ENCODE results near the gene PITPNM1.
A peak's percentile ranks its signal among the peaks of the same experiment; 100 is the strongest.
"Not testable (repeated sequence)": the region's sequence is repeated elsewhere in the genome, so short reads cannot be mapped to it uniquely, and the experiment has no call there.

The PITPNM1 gene

DNA sequence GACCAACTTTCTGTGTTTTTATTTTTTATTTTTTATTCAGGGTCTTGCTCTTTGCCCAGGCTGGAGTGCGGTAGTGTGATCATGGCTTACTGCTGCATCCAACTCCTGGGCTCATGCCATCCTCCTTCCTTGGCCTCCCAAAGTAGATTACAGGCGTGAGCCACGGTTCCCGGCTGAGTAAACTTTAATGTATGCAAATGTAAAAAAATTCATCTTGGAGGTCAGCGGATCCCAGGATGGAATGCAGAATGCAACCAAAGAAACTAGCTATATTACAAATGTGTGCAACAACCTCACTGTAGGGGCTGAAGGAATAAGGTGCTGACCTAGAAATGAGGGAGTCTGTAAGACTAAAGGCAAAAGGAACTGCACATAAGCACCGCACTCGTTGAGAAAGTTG, 9.0 kb upstream of the PITPNM1 start:
- TF ChIP-seq POLR2A (IDR thresholded peaks at IDR 0.05; ENCODE audit: extremely low read depth, insufficient read length): no peak
- no peak for TF ChIP-seq MYC (IDR thresholded peaks at IDR 0.05; ENCODE audit: low read depth, low read length)
- TF ChIP-seq, protein P1, sequence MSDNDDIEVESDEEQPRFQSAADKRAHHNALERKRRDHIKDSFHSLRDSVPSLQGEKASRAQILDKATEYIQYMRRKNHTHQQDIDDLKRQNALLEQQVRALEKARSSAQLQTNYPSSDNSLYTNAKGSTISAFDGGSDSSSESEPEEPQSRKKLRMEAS (IDR thresholded peaks at IDR 0.05; ENCODE audit: low read depth, low read length): no peak
- TF ChIP-seq, protein P2, sequence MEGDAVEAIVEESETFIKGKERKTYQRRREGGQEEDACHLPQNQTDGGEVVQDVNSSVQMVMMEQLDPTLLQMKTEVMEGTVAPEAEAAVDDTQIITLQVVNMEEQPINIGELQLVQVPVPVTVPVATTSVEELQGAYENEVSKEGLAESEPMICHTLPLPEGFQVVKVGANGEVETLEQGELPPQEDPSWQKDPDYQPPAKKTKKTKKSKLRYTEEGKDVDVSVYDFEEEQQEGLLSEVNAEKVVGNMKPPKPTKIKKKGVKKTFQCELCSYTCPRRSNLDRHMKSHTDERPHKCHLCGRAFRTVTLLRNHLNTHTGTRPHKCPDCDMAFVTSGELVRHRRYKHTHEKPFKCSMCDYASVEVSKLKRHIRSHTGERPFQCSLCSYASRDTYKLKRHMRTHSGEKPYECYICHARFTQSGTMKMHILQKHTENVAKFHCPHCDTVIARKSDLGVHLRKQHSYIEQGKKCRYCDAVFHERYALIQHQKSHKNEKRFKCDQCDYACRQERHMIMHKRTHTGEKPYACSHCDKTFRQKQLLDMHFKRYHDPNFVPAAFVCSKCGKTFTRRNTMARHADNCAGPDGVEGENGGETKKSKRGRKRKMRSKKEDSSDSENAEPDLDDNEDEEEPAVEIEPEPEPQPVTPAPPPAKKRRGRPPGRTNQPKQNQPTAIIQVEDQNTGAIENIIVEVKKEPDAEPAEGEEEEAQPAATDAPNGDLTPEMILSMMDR (IDR thresholded peaks at IDR 0.05; ENCODE audit: low read depth, low read length): no peak
- no peak for DNase-seq (ENCODE audit: low read depth)
- no peak overlapping the region for H3K4me3 ChIP-seq (ENCODE audit: low read depth, low read length)

DNA sequence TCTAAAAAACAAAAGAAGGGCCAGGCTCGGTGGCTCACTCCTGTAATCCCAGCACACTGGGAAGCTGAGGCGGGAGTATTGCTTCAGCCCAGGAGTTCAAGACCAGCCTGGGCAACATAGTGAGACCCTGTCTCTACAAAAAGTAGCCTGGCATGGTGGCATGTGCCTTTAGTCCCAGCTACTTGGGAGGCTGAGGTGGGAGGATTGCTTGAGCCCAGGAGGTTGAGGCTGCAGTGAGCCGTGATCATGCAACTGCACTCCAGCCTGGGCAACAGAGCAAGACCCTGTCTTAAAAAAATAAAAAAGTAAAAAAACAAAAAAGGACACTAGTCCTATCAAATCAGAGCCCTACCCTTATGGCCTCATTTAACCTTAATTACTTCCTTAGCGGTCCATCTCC, 6.4 kb upstream of the PITPNM1 start:
- DNase-seq (ENCODE audit: low read depth); H3K4me3 ChIP-seq (ENCODE audit: low read depth, low read length): not testable (repeated sequence)

DNA sequence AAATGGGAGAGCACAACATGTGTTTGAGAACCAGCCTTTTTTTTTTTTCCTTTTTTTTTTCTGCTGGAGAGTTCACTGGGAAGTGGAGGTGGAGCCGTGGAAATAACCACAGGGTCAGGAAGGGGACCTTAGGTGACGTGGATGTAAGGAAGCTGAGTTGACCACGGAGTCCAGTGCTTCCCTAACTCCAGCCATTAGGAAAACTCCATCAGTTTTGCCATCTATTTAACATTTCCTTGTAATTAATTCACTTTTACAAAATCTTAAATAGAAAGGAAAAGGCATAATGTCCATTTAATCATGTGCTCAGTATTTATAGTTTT, 4.8 kb upstream of the PITPNM1 start:
- no peak for DNase-seq (ENCODE audit: low read depth)
- no peak overlapping the region for H3K4me3 ChIP-seq (ENCODE audit: low read depth, low read length)
- TF ChIP-seq, protein P2 (IDR thresholded peaks at IDR 0.05; ENCODE audit: low read depth, low read length): no peak
- TF ChIP-seq, protein P1 (IDR thresholded peaks at IDR 0.05; ENCODE audit: low read depth, low read length): no peak
- TF ChIP-seq MYC (IDR thresholded peaks at IDR 0.05; ENCODE audit: low read depth, low read length): no peak
- TF ChIP-seq POLR2A (IDR thresholded peaks at IDR 0.05; ENCODE audit: extremely low read depth, insufficient read length): no peak

DNA sequence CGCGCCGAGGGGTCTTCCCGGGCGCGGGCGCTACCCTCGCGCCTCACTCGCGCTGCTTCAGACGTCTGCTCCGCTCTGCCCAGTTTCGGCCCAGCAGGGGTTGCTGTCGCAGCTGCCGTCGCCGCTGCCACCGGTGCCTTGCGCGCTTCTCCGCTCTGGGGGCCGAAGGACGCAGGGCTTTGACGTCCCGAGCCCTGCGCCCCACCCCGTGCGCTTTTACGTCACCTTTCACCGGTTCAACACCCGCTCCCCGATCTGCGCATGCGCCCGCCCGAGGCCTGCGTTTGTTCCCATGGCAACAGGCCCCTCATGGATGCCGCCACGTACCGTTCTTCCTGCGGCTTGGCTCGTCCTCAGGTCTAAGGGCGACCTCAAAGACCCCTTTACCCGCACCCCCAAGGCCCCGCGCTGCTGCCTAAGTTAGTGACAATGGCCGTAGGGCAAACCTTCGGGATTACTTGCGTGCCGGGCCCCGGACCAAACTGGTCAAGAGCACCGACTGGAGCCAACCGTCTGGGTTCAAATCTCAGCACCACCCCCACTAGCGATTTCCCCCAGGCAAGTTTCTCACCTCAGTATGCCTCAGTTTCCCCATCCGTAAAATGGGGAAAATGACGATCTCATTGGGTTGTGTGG, 3.4 kb upstream of the PITPNM1 start:
- TF ChIP-seq POLR2A (IDR thresholded peaks at IDR 0.05; ENCODE audit: extremely low read depth, insufficient read length) (peak; percentile 40), MYC (IDR thresholded peaks at IDR 0.05; ENCODE audit: low read depth, low read length) (0 out of 2 replicates have a peak, but pooled peaks have one; percentile 40)
- TF ChIP-seq, protein P2 (IDR thresholded peaks at IDR 0.05; ENCODE audit: low read depth, low read length): no peak
- TF ChIP-seq, protein P1 (IDR thresholded peaks at IDR 0.05; ENCODE audit: low read depth, low read length): peak; percentile 90
- peak; percentile 96 for DNase-seq (ENCODE audit: low read depth)
- H3K4me3 ChIP-seq (ENCODE audit: low read depth, low read length): peak overlapping the region; percentile 72

DNA sequence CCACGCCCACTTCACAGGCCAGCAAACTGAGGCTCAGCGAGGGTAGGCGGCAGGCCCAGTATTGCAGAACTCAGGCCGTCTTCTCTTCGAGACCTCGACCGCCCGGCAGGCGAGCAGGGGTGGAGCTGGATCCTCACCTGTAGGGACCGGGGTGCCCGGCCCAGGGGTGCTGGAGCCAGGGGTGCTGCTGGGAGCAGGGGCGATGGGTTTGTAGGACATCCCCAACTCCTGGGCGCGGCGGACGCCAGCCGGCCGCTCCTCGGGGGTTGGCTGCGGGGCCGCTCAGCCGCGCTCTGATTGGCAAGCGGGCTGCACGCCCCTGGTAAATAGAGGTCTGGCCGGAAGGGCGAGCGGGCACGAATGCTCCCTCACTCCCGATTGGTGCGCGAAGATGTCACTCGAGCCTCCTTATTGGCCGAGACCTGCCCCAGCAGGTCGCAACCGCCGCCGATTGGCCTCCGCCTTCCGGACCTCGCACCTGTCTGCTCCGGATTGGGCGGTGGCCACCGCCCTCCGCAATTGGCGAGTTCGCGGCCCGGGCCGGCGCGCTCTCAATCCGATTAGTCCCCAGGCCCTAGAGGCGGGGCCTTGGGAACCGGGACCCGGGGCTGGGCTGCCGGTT, 2.8 kb upstream of the PITPNM1 start, which contains the start of gene CDK2AP2:
Gene CDK2AP2, minus strand, starts transcription at position 299 of the 622 bp plus-strand sequence. Its CDS starts 80 bp downstream, at position 219.
- peak within 1 kb of the TSS; percentile 72 for H3K4me3 ChIP-seq (ENCODE audit: low read depth, low read length)
- TF ChIP-seq, protein P2 (IDR thresholded peaks at IDR 0.05; ENCODE audit: low read depth, low read length): no peak
- TF ChIP-seq, protein P1 (IDR thresholded peaks at IDR 0.05; ENCODE audit: low read depth, low read length): peak; percentile 42; the same call in 1 of the 2 replicates
- TF ChIP-seq MYC (IDR thresholded peaks at IDR 0.05; ENCODE audit: low read depth, low read length) (no peak; the same call in 1 of the 2 replicates), POLR2A (IDR thresholded peaks at IDR 0.05; ENCODE audit: extremely low read depth, insufficient read length) (peak; percentile 36)
- peak; percentile 100 for DNase-seq (ENCODE audit: low read depth)

DNA sequence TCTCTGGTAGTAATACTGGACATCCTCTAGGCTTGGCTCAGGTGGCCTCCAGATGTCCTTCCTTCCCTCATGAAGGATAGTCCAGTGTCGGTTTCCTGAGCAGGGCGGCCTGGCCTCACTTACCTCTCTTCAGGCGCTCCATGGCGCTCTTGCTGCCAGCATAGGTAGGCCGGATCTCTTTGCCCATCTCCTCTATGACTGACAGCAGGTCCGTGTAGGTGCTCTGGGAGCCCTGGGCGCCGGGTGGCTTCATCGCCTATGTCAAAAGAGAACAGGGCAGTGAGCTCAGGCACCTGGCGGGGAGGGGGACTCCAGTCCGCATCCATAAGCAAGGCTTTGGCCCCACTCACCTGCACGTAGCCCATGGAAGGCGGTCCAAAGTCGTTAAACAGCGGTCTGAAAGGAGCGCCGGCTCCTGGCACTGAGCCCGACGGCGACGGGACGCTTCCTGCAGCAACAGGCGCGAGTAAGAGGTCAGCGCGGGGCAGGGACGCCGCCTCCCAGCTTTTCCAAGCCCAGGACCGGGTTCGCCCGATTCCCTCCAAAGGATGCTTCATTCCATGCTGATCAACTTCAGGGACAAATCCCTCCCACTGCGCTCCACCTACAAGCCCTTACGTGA, 2.2 kb upstream of the PITPNM1 start:
- no peak for TF ChIP-seq MYC (IDR thresholded peaks at IDR 0.05; ENCODE audit: low read depth, low read length)
- no peak for DNase-seq (ENCODE audit: low read depth)
- H3K4me3 ChIP-seq (ENCODE audit: low read depth, low read length): peak overlapping the region; percentile 60
